ENCODE measurements around the gene DPT.
"Not testable (repeated sequence)": the region's sequence is repeated elsewhere in the genome, so short reads cannot be mapped to it uniquely, and the experiment has no call there.

DPT gene

GRCh38 chr1:168728473-168729404 lies at the start of gene DPT:
DPT (minus strand) TSS chr1:168729206; CDS start chr1:168729174, 32 bp downstream.
- no peak for DNase-seq

GRCh38 chr1:168775366-168775765 lies 46.4 kb upstream of the DPT start:
- DNase-seq = no peak

GRCh38 chr1:168774241-168774640 lies 45.2 kb upstream of the DPT start:
- DNase-seq = no peak

GRCh38 chr1:168772428-168773060 lies 43.5 kb upstream of the DPT start:
- DNase-seq = no peak

GRCh38 chr1:168771104-168771630 lies 42.2 kb upstream of the DPT start:
- DNase-seq = no peak

GRCh38 chr1:168769893-168770292 lies 40.9 kb upstream of the DPT start:
- DNase-seq = not testable (repeated sequence)

GRCh38 chr1:168767894-168768584 lies 39.0 kb upstream of the DPT start:
- no peak for DNase-seq

- no peak for DNase-seq
Measured at GRCh38 chr1:168766568-168766967, 37.6 kb upstream of the DPT start.

GRCh38 chr1:168763031-168763430 lies 34.0 kb upstream of the DPT start:
- no peak for DNase-seq

- DNase-seq = no peak
Measured at GRCh38 chr1:168762473-168762872, 33.5 kb upstream of the DPT start.

- no peak for DNase-seq
Measured at GRCh38 chr1:168760781-168761180, 31.8 kb upstream of the DPT start.

GRCh38 chr1:168760241-168760640 lies 31.2 kb upstream of the DPT start:
- no peak for DNase-seq

GRCh38 chr1:168759077-168759476 lies 30.1 kb upstream of the DPT start:
- DNase-seq = no peak

GRCh38 chr1:168758503-168758902 lies 29.5 kb upstream of the DPT start:
- DNase-seq = no peak

GRCh38 chr1:168755800-168756418 lies 26.9 kb upstream of the DPT start:
- no peak for DNase-seq

GRCh38 chr1:168752171-168752832 lies 23.3 kb upstream of the DPT start:
- DNase-seq = no peak

GRCh38 chr1:168751195-168751650 lies 22.2 kb upstream of the DPT start:
- no peak for DNase-seq

- DNase-seq = no peak
Measured at GRCh38 chr1:168742994-168743650, 14.1 kb upstream of the DPT start.

GRCh38 chr1:168742386-168742785 lies 13.4 kb upstream of the DPT start:
- no peak for DNase-seq

GRCh38 chr1:168739908-168740307 lies 10.9 kb upstream of the DPT start:
- DNase-seq = no peak

- no peak for DNase-seq
Measured at GRCh38 chr1:168736520-168736919, 7.5 kb upstream of the DPT start.

- DNase-seq = no peak
Measured at GRCh38 chr1:168735974-168736373, 7.0 kb upstream of the DPT start.
